SK-N-SH treated with all-trans-retinoic acid at 6 μM for 48 hours (cell line): ENCODE results near the gene HNF4A.
A peak's percentile ranks its signal among the peaks of the same experiment; 100 is the strongest.

Experiments
- ATAC-seq: fragments of 200-7000 bp; cut with Tn5 transposase; 3 replicates; pipeline ENCODE4 v1.9.1; 2020; ENCODE audit warnings: mild to moderate bottlenecking, moderate library complexity
- BACH2 ChIP-seq: fragments of 250-450 bp; sonication (Bioruptor Pico); IDR thresholded peaks from 2 replicates; pipeline ENCODE4 v1.9.0; 2021; ENCODE audit warnings: mild to moderate bottlenecking, borderline replicate concordance
- CSDC2 ChIP-seq: fragments of 250-450 bp; sonication (Bioruptor Pico); IDR thresholded peaks from 2 replicates; pipeline ENCODE4 v1.5.0; 2020; ENCODE audit warnings: mild to moderate bottlenecking, moderate library complexity
- ESRRG ChIP-seq: fragments of 250-450 bp; sonication (Bioruptor Pico); IDR thresholded peaks from 2 replicates; pipeline ENCODE4 v1.6.1; 2021; ENCODE audit warnings: mild to moderate bottlenecking
- GLIS3 ChIP-seq: fragments of 250-450 bp; sonication (Bioruptor Pico); IDR thresholded peaks from 2 replicates; pipeline ENCODE4 v1.5.0; 2020; ENCODE audit warnings: mild to moderate bottlenecking, moderate library complexity
- OSR1 ChIP-seq: fragments of 250-450 bp; sonication (Bioruptor Pico); IDR thresholded peaks from 2 replicates; pipeline ENCODE4 v1.8.0; 2022; ENCODE audit warnings: moderate library complexity, mild to moderate bottlenecking, inconsistent platforms
- PPARA ChIP-seq: fragments of 250-450 bp; sonication (Bioruptor Pico); IDR thresholded peaks from 2 replicates; pipeline ENCODE4 v1.5.0; 2020; ENCODE audit warnings: mild to moderate bottlenecking, borderline replicate concordance
- RARB ChIP-seq: fragments of 250-450 bp; sonication (Bioruptor Pico); IDR thresholded peaks from 2 replicates; pipeline ENCODE4 v1.8.0; 2021; ENCODE audit warnings: mild to moderate bottlenecking, moderate library complexity
- SNAI2 ChIP-seq: fragments of 250-450 bp; sonication (Bioruptor Pico); IDR thresholded peaks from 2 replicates; pipeline ENCODE4 v1.5.0; 2020; ENCODE audit warnings: mild to moderate bottlenecking, moderate library complexity
- TCF4 ChIP-seq: fragments of 250-450 bp; sonication (Bioruptor Pico); IDR thresholded peaks from 2 replicates; pipeline ENCODE4 v1.8.0; 2021; ENCODE audit warnings: mild to moderate bottlenecking, moderate library complexity, borderline replicate concordance
- TOX ChIP-seq: fragments of 250-450 bp; sonication (Bioruptor Pico); IDR thresholded peaks from 2 replicates; pipeline ENCODE4 v1.8.0; 2021; ENCODE audit warnings: mild to moderate bottlenecking, moderate library complexity, borderline replicate concordance
- ZC3H10 ChIP-seq: fragments of 250-450 bp; sonication (Bioruptor Pico); IDR thresholded peaks from 2 replicates; pipeline ENCODE4 v1.5.1; 2021; ENCODE audit warnings: mild to moderate bottlenecking, moderate library complexity
- ZFP3 ChIP-seq: fragments of 250-450 bp; sonication (Bioruptor Pico); IDR thresholded peaks from 2 replicates; pipeline ENCODE4 v1.5.0; 2020; ENCODE audit warnings: mild to moderate bottlenecking, moderate library complexity
- ZFP30 ChIP-seq: fragments of 450-650 bp; formaldehyde crosslinking; IDR thresholded peaks from 2 replicates; pipeline ENCODE4 v1.5.0; 2022; ENCODE audit warnings: mild to moderate bottlenecking, moderate library complexity
- ZNF565 ChIP-seq: fragments of 450-650 bp; formaldehyde crosslinking; conservative IDR thresholded peaks from 2 replicates; pipeline ENCODE4 v1.5.0; 2020; ENCODE audit warnings: low read depth, mild to moderate bottlenecking, moderate library complexity
- ZNF8 ChIP-seq: fragments of 450-650 bp; formaldehyde crosslinking; IDR thresholded peaks from 2 replicates; pipeline ENCODE4 v1.5.0; 2020; ENCODE audit warnings: mild to moderate bottlenecking, moderate library complexity
- TF ChIP-seq, protein P1 (sequence below): fragments of 250-450 bp; sonication (Bioruptor Pico); IDR thresholded peaks from 2 replicates; pipeline ENCODE4 v1.5.1; 2021; ENCODE audit warnings: mild to moderate bottlenecking, moderate library complexity
- TF ChIP-seq, protein P2 (sequence below): fragments of 250-450 bp; sonication (Bioruptor Pico); IDR thresholded peaks from 2 replicates; pipeline ENCODE4 v1.5.1; 2020; ENCODE audit warnings: low read depth, mild to moderate bottlenecking, moderate library complexity
- TF ChIP-seq, protein P3 (sequence below): fragments of 250-450 bp; sonication (Bioruptor Pico); IDR thresholded peaks from 2 replicates; pipeline ENCODE4 v1.5.0; 2020; ENCODE audit warnings: mild to moderate bottlenecking, moderate library complexity
- TF ChIP-seq, protein P4 (sequence below): fragments of 250-450 bp; sonication (Bioruptor Pico); IDR thresholded peaks from 2 replicates; pipeline ENCODE4 v1.8.0; 2021; ENCODE audit warnings: low read depth, mild to moderate bottlenecking, moderate library complexity, borderline replicate concordance

The HNF4A gene

DNA sequence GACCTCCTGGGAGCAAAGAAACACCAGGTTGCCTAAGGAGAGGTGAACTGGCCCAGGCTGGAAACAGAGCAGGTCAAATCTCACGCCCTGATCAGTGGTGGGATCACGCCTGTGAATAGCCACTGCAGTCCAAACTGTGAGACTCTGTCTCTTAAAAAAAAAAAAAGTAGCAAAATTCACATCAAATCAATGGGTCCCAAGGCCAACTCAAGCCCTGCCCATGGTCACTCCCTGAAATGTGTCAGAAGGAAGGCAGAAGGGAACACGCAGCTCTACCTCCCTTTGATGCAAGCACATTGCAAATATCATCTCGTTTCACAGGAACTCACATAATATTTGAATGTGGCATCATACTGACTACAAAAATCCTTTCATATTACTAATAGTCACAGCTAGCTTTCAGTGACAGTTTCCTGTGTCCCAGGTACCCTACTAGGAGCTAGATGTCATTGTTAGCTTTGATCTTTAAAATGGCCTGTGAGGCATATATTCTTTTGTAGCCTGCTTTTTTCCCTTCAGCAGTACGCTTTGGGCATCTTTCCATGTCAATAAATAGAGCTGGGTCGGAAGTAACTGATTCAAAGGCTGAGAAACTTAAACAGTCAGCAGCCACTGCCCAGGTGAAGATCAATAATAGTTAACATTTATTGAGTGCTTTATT, 105.8 kb downstream of the HNF4A start:
- peak; percentile 22; the same call in 2 of the 3 replicates for ATAC-seq
- TF ChIP-seq ZNF8 (CRISPR knock-in tag) (no peak), TOX (CRISPR knock-in tag) (no peak), ZNF565 (CRISPR knock-in tag) (no peak), RARB (CRISPR knock-in tag) (no peak), TCF4 (CRISPR knock-in tag) (no peak), ZC3H10 (CRISPR knock-in tag) (no peak), PPARA (CRISPR knock-in tag) (no peak), GLIS3 (CRISPR knock-in tag) (no peak), BACH2 (CRISPR knock-in tag) (no peak)
- TF ChIP-seq, protein P1, sequence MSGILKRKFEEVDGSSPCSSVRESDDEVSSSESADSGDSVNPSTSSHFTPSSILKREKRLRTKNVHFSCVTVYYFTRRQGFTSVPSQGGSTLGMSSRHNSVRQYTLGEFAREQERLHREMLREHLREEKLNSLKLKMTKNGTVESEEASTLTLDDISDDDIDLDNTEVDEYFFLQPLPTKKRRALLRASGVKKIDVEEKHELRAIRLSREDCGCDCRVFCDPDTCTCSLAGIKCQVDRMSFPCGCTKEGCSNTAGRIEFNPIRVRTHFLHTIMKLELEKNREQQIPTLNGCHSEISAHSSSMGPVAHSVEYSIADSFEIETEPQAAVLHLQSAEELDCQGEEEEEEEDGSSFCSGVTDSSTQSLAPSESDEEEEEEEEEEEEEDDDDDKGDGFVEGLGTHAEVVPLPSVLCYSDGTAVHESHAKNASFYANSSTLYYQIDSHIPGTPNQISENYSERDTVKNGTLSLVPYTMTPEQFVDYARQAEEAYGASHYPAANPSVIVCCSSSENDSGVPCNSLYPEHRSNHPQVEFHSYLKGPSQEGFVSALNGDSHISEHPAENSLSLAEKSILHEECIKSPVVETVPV (CRISPR knock-in tag): no peak
- TF ChIP-seq, protein P2, sequence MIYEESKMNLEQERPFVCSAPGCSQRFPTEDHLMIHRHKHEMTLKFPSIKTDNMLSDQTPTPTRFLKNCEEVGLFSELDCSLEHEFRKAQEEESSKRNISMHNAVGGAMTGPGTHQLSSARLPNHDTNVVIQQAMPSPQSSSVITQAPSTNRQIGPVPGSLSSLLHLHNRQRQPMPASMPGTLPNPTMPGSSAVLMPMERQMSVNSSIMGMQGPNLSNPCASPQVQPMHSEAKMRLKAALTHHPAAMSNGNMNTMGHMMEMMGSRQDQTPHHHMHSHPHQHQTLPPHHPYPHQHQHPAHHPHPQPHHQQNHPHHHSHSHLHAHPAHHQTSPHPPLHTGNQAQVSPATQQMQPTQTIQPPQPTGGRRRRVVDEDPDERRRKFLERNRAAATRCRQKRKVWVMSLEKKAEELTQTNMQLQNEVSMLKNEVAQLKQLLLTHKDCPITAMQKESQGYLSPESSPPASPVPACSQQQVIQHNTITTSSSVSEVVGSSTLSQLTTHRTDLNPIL: no peak
- TF ChIP-seq, protein P3, sequence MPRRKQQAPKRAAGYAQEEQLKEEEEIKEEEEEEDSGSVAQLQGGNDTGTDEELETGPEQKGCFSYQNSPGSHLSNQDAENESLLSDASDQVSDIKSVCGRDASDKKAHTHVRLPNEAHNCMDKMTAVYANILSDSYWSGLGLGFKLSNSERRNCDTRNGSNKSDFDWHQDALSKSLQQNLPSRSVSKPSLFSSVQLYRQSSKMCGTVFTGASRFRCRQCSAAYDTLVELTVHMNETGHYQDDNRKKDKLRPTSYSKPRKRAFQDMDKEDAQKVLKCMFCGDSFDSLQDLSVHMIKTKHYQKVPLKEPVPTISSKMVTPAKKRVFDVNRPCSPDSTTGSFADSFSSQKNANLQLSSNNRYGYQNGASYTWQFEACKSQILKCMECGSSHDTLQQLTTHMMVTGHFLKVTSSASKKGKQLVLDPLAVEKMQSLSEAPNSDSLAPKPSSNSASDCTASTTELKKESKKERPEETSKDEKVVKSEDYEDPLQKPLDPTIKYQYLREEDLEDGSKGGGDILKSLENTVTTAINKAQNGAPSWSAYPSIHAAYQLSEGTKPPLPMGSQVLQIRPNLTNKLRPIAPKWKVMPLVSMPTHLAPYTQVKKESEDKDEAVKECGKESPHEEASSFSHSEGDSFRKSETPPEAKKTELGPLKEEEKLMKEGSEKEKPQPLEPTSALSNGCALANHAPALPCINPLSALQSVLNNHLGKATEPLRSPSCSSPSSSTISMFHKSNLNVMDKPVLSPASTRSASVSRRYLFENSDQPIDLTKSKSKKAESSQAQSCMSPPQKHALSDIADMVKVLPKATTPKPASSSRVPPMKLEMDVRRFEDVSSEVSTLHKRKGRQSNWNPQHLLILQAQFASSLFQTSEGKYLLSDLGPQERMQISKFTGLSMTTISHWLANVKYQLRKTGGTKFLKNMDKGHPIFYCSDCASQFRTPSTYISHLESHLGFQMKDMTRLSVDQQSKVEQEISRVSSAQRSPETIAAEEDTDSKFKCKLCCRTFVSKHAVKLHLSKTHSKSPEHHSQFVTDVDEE (CRISPR knock-in tag): no peak

DNA sequence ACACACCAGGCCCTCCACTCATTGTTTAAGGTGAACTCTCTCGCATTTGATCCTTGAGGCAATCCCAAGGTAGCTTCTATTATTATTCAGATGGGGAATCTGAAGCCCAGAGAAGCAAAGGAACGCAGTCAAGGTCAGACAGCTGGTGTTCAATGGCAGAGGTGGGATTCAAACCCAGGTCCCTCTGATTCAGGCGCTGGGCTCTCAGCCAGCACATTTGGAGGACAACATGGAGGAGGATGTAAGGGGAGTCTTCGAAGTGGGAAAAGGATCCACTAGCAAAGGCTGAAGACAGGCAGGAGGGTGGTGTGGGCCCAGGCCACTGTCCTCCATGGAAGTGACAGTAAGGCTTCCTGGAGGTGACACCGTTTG, 106.3 kb downstream of the HNF4A start:
- no peak for TF ChIP-seq ESRRG
- ATAC-seq: no peak

DNA sequence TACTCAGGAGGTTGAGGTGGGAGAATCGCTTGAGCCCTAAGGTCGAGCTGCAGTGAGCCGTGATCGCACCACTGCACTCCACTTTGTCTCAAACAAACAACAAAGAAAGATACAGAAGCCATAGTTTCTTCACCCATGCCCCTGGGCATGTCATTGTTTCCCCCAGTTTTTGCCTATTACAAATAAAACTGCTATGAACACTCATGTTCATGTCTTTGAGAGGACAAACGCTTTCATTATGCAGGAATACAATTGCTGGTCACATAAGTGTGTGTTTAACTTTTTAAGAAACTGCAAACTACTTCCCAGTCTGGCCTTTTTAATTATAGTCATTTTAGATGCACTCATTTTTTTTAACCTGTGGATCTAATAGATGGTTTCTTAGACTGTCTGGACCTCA, 108.0 kb downstream of the HNF4A start:
- TF ChIP-seq CSDC2 (CRISPR knock-in tag) (no peak), ESRRG (no peak), ZFP30 (CRISPR knock-in tag) (no peak), TCF4 (CRISPR knock-in tag) (no peak), TOX (CRISPR knock-in tag) (no peak)
- TF ChIP-seq, protein P1 (CRISPR knock-in tag): no peak
- no peak for ATAC-seq

DNA sequence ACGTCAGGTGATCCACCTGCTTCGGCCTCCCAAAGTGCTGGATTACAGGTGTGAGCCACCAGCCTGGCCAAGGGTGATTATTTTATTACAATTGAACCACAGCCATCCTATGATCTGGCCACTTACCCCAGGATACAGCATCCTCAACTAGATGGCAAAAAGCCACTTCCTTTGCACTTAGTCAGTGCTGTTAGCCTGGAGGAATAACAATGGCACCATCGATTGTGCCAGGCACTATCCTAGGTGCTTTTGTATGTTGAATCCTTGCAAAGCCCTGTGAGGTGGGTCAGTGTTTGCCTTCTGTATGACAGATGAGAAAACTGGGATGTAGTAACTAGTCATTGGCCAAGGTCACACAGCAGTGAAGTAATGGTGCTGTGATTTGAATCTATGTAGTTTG, 109.0 kb downstream of the HNF4A start:
- ATAC-seq: no peak
- TF ChIP-seq, protein P1 (CRISPR knock-in tag): no peak
- TF ChIP-seq ZFP3 (CRISPR knock-in tag) (no peak), OSR1 (CRISPR knock-in tag) (no peak), PPARA (CRISPR knock-in tag) (no peak), BACH2 (CRISPR knock-in tag) (no peak), GLIS3 (CRISPR knock-in tag) (no peak), RARB (CRISPR knock-in tag) (no peak), ZFP30 (CRISPR knock-in tag) (no peak), ZC3H10 (CRISPR knock-in tag) (no peak), ESRRG (no peak), ZNF8 (CRISPR knock-in tag) (no peak), TCF4 (CRISPR knock-in tag) (no peak), ZNF565 (CRISPR knock-in tag) (no peak), SNAI2 (CRISPR knock-in tag) (no peak)
- TF ChIP-seq, protein P2: no peak
- TF ChIP-seq, protein P4, sequence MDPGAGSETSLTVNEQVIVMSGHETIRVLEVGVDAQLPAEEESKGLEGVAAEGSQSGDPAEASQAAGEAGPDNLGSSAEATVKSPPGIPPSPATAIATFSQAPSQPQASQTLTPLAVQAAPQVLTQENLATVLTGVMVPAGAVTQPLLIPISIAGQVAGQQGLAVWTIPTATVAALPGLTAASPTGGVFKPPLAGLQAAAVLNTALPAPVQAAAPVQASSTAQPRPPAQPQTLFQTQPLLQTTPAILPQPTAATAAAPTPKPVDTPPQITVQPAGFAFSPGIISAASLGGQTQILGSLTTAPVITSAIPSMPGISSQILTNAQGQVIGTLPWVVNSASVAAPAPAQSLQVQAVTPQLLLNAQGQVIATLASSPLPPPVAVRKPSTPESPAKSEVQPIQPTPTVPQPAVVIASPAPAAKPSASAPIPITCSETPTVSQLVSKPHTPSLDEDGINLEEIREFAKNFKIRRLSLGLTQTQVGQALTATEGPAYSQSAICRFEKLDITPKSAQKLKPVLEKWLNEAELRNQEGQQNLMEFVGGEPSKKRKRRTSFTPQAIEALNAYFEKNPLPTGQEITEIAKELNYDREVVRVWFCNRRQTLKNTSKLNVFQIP (CRISPR knock-in tag): no peak
- TF ChIP-seq, protein P3 (CRISPR knock-in tag): no peak
